ENCODE measurements around the gene CALD1.

CALD1 gene

DNA sequence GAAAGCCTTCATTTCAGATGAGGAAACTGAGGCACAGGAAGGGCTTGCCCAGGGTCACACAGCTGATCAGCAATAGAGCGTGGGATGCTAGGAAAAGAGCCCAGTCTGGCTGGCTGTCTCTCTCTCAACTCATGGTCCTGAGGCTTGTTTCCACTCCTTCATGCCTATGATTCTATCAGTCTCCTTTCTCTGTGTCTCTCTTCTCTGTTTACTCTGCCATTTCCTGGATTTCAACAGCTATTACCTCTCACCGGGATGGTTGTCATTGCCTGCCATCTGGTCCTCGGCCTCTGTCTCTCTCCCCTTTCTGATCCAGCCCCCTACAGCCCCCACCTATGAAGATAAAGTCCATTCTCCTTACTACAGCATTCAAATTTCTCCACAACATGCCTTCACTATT lies 113.5 kb downstream of the CALD1 start (continued):
- TF ChIP-seq ZNF777 (tag by site-specific recombination; IDR thresholded peaks at IDR 0.05; ENCODE audit: borderline replicate concordance), result no peak
- no peak for TF ChIP-seq SP7 (tag by site-specific recombination; IDR thresholded peaks at IDR 0.05)
- TF ChIP-seq KLF16 (tag by site-specific recombination; IDR thresholded peaks at IDR 0.05), result no peak
- TF ChIP-seq, protein P1, sequence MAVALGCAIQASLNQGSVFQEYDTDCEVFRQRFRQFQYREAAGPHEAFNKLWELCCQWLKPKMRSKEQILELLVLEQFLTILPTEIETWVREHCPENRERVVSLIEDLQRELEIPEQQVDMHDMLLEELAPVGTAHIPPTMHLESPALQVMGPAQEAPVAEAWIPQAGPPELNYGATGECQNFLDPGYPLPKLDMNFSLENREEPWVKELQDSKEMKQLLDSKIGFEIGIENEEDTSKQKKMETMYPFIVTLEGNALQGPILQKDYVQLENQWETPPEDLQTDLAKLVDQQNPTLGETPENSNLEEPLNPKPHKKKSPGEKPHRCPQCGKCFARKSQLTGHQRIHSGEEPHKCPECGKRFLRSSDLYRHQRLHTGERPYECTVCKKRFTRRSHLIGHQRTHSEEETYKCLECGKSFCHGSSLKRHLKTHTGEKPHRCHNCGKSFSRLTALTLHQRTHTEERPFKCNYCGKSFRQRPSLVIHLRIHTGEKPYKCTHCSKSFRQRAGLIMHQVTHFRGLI (tag by site-specific recombination; IDR thresholded peaks at IDR 0.05), result no peak
- no peak for TF ChIP-seq ZNF558 (tag by site-specific recombination; IDR thresholded peaks at IDR 0.05)

DNA sequence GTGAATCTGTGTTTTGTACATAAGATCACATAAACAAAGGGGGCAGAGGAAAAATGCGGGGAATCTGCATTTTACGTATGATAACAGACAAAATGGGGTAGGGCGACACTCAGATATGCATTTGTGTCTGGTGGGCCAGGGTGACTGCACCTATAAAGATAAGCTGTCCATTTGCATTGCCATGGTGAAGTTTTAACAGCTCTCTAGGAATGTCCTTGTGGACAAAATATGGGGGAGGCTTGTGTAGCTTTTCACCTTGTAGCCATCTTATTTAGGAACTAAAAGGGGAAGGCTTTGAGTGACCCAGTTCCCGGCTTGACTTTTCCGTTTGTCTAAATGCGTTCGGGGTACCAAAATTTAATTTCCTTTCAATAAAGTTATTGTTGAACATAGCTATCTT lies 114.5 kb downstream of the CALD1 start:
- no peak for TF ChIP-seq ZNF629 (tag by site-specific recombination; IDR thresholded peaks at IDR 0.05)
- no peak for TF ChIP-seq HOXC10 (CRISPR knock-in tag; IDR thresholded peaks at IDR 0.05)
- TF ChIP-seq WT1 (tag by site-specific recombination; IDR thresholded peaks at IDR 0.05), result no peak
- no peak for TF ChIP-seq ZBTB8A (tag by site-specific recombination; IDR thresholded peaks at IDR 0.05)
- TF ChIP-seq, protein P2, sequence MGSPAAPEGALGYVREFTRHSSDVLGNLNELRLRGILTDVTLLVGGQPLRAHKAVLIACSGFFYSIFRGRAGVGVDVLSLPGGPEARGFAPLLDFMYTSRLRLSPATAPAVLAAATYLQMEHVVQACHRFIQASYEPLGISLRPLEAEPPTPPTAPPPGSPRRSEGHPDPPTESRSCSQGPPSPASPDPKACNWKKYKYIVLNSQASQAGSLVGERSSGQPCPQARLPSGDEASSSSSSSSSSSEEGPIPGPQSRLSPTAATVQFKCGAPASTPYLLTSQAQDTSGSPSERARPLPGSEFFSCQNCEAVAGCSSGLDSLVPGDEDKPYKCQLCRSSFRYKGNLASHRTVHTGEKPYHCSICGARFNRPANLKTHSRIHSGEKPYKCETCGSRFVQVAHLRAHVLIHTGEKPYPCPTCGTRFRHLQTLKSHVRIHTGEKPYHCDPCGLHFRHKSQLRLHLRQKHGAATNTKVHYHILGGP (tag by site-specific recombination; IDR thresholded peaks at IDR 0.05), result no peak
- Histone ChIP-seq H3K4me3 (ENCODE audit: low read depth, low read length) (no peak overlapping the region), H3K27ac (ENCODE audit: extremely low read depth, low read depth, low read length) (no peak overlapping the region), H3K36me3 (ENCODE audit: control insufficient read depth in 2 of 2, insufficient read depth in 1 of 2, low read length in 2 of 2) (no peaks in the 10 kb centered on the region), H3K4me1 (ENCODE audit: control insufficient read depth, insufficient read depth, low read length) (peaks cover 13% of the 10 kb centered on the region), H3K9me3 (ENCODE audit: control insufficient read depth, insufficient read depth, low read depth, low read length) (no peaks in the 10 kb centered on the region)
- CTCF ChIA-PET, result no interaction called here
- POLR2A ChIA-PET, result no interaction called here

DNA sequence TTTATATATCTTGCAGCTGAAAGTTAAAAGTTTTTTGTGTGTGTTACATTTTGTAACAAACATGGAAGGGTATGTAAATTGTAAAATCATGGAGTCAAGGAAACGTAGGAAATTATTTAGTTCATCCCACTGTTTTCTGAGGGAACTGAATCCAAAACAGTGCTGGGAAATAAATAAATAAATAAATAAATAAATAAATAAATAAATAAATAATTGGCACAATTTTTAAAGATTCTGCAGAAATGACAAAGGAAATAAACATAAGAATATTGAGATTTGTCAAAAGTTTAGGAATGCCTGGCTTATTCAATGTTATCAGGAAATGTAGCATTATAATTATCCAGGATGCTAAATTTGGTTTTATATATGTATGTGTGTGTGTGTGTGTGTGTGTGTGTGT lies 115.5 kb downstream of the CALD1 start:
- Histone ChIP-seq H3K36me3 (ENCODE audit: control insufficient read depth in 2 of 2, insufficient read depth in 1 of 2, low read length in 2 of 2) (no peaks in the 10 kb centered on the region), H3K9me3 (ENCODE audit: control insufficient read depth, insufficient read depth, low read depth, low read length) (no peaks in the 10 kb centered on the region), H3K4me3 (ENCODE audit: low read depth, low read length) (no peak overlapping the region), H3K4me1 (ENCODE audit: control insufficient read depth, insufficient read depth, low read length) (peaks cover 13% of the 10 kb centered on the region), H3K27ac (ENCODE audit: extremely low read depth, low read depth, low read length) (no peak overlapping the region)
- ChIA-PET CTCF (interaction anchor here (0.6 kb wide), 1 partner anchor 138 kb away, joined by 3 read pairs; no protein-coding TSS in a partner anchor), POLR2A (no interaction called here)
- TF ChIP-seq ZNF19 (tag by site-specific recombination; IDR thresholded peaks at IDR 0.05; ENCODE audit: low read depth), result 0 out of 2 replicates have a peak, but pooled peaks have one; percentile 59
- peak; percentile 60; the same call in 1 of the 2 replicates for TF ChIP-seq GLI2 (tag by site-specific recombination; IDR thresholded peaks at IDR 0.05; ENCODE audit: borderline replicate concordance, low read depth)
- TF ChIP-seq, protein P3, sequence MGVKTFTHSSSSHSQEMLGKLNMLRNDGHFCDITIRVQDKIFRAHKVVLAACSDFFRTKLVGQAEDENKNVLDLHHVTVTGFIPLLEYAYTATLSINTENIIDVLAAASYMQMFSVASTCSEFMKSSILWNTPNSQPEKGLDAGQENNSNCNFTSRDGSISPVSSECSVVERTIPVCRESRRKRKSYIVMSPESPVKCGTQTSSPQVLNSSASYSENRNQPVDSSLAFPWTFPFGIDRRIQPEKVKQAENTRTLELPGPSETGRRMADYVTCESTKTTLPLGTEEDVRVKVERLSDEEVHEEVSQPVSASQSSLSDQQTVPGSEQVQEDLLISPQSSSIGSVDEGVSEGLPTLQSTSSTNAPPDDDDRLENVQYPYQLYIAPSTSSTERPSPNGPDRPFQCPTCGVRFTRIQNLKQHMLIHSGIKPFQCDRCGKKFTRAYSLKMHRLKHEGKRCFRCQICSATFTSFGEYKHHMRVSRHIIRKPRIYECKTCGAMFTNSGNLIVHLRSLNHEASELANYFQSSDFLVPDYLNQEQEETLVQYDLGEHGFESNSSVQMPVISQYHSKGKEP (tag by site-specific recombination; IDR thresholded peaks at IDR 0.05), result no peak
- no peak for TF ChIP-seq ZFHX2 (tag by site-specific recombination; conservative IDR thresholded peaks at IDR 0.05)
- TF ChIP-seq GFI1B (tag by site-specific recombination; IDR thresholded peaks at IDR 0.05), result no peak
- TF ChIP-seq ZNF510 (tag by site-specific recombination; IDR thresholded peaks at IDR 0.05; ENCODE audit: insufficient replicate concordance), result peak; percentile 81
- 0 out of 2 replicates have a peak, but pooled peaks have one; percentile 56 for TF ChIP-seq ZNF292 (tag by site-specific recombination; IDR thresholded peaks at IDR 0.05; ENCODE audit: borderline replicate concordance, low read depth)
- no peak for TF ChIP-seq ZNF2 (tag by site-specific recombination; IDR thresholded peaks at IDR 0.05)
- TF ChIP-seq, protein P4, sequence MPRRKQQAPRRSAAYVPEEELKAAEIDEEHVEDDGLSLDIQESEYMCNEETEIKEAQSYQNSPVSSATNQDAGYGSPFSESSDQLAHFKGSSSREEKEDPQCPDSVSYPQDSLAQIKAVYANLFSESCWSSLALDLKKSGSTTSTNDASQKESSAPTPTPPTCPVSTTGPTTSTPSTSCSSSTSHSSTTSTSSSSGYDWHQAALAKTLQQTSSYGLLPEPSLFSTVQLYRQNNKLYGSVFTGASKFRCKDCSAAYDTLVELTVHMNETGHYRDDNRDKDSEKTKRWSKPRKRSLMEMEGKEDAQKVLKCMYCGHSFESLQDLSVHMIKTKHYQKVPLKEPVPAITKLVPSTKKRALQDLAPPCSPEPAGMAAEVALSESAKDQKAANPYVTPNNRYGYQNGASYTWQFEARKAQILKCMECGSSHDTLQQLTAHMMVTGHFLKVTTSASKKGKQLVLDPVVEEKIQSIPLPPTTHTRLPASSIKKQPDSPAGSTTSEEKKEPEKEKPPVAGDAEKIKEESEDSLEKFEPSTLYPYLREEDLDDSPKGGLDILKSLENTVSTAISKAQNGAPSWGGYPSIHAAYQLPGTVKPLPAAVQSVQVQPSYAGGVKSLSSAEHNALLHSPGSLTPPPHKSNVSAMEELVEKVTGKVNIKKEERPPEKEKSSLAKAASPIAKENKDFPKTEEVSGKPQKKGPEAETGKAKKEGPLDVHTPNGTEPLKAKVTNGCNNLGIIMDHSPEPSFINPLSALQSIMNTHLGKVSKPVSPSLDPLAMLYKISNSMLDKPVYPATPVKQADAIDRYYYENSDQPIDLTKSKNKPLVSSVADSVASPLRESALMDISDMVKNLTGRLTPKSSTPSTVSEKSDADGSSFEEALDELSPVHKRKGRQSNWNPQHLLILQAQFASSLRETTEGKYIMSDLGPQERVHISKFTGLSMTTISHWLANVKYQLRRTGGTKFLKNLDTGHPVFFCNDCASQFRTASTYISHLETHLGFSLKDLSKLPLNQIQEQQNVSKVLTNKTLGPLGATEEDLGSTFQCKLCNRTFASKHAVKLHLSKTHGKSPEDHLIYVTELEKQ (tag by site-specific recombination; IDR thresholded peaks at IDR 0.05; ENCODE audit: borderline replicate concordance), result no peak; the same call in 1 of the 2 replicates
- peak; percentile 84 for TF ChIP-seq ZNF501 (tag by site-specific recombination; IDR thresholded peaks at IDR 0.05)
- TF ChIP-seq ZXDB (tag by site-specific recombination; IDR thresholded peaks at IDR 0.05), result peak; percentile 72
- TF ChIP-seq ZNF132 (tag by site-specific recombination; IDR thresholded peaks at IDR 0.05; ENCODE audit: borderline replicate concordance), result no peak
- TF ChIP-seq, protein P5, sequence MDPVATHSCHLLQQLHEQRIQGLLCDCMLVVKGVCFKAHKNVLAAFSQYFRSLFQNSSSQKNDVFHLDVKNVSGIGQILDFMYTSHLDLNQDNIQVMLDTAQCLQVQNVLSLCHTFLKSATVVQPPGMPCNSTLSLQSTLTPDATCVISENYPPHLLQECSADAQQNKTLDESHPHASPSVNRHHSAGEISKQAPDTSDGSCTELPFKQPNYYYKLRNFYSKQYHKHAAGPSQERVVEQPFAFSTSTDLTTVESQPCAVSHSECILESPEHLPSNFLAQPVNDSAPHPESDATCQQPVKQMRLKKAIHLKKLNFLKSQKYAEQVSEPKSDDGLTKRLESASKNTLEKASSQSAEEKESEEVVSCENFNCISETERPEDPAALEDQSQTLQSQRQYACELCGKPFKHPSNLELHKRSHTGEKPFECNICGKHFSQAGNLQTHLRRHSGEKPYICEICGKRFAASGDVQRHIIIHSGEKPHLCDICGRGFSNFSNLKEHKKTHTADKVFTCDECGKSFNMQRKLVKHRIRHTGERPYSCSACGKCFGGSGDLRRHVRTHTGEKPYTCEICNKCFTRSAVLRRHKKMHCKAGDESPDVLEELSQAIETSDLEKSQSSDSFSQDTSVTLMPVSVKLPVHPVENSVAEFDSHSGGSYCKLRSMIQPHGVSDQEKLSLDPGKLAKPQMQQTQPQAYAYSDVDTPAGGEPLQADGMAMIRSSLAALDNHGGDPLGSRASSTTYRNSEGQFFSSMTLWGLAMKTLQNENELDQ (tag by site-specific recombination; IDR thresholded peaks at IDR 0.05; ENCODE audit: low read depth), result no peak
- no peak for TF ChIP-seq ZBTB7A (tag by site-specific recombination; IDR thresholded peaks at IDR 0.05; ENCODE audit: low read depth)

All from HEK293 (cell line).